ENCODE data around the gene NOS1AP. TPM values are rescaled to one million over a fixed set of nuclear protein-coding genes. Genes with fewer than 3 reads are reported as not detected.

NOS1AP gene
- total and polyA plus RNA-seq, 12 donors: 0.37 to 12.0 (median 3.1) TPM

DNA sequence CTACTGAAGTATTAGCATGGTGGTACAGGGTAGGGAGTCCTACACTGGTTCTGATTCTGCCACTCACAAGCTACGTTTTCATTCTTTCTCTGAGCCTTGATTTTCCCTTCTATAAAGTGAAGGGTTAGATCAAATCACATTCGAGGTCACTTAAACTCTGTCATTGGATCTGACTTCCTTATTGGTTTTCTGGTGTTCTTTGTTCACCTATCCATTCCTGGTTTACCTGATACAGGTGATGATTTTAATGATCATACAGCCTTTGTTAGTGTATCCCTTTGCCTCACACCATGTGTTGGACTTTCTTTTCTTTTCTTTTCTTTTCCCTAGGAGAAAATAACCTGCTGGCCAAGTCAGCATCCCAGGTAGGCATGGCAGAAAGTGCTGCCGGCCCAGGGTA lies 74.8 kb downstream of the NOS1AP start:
- no peaks in the 10 kb centered on the region for H3K4me1 ChIP-seq (replicated peaks in 1 of 2)
- intact Hi-C loops (cut with DNase I): no loop called here
- H3K4me3 ChIP-seq: no peak overlapping the region
- DNase-seq: no peak
- no peaks in the 10 kb centered on the region for H3K9me3 ChIP-seq (replicated peaks in 1 of 3)
- 55 to 62% (median 57%) methylated on average over 3 of the region's 3 CpGs for WGBS, 4 donors
- H3K36me3 ChIP-seq (replicated peaks in 1 of 2): no peaks in the 10 kb centered on the region
- TF ChIP-seq POLR2A (IDR thresholded peaks at IDR 0.05): no peak
- TF ChIP-seq, protein P1, sequence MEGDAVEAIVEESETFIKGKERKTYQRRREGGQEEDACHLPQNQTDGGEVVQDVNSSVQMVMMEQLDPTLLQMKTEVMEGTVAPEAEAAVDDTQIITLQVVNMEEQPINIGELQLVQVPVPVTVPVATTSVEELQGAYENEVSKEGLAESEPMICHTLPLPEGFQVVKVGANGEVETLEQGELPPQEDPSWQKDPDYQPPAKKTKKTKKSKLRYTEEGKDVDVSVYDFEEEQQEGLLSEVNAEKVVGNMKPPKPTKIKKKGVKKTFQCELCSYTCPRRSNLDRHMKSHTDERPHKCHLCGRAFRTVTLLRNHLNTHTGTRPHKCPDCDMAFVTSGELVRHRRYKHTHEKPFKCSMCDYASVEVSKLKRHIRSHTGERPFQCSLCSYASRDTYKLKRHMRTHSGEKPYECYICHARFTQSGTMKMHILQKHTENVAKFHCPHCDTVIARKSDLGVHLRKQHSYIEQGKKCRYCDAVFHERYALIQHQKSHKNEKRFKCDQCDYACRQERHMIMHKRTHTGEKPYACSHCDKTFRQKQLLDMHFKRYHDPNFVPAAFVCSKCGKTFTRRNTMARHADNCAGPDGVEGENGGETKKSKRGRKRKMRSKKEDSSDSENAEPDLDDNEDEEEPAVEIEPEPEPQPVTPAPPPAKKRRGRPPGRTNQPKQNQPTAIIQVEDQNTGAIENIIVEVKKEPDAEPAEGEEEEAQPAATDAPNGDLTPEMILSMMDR (IDR thresholded peaks at IDR 0.05): no peak
- no peak overlapping the region for H3K27ac ChIP-seq
- H3K27me3 ChIP-seq: no peaks in the 10 kb centered on the region

DNA sequence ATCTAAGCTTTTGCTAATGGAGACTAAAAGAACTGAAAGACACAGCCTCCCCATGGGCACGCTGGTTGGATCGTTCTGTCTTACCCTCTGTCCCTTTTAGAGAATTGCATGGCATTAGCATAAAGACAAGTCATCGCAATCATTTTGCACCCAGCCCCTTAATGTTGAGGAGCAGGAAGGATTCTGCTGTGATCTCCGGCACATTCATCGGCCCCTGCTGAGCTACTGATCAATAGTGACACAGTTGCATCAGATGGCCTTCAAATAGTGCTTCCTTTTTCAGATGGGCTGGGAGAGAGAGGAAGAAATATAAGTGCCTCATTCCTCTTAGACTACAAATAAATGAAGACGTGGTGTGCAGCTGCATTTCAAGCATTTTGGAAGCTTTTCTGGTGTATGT lies 75.4 kb downstream of the NOS1AP start:
- 64 to 73% (median 69%) methylated on average over 6 of the region's 6 CpGs for WGBS, 4 donors
- Histone ChIP-seq H3K27ac (no peak overlapping the region), H3K36me3 (replicated peaks in 1 of 2) (no peaks in the 10 kb centered on the region), H3K27me3 (no peaks in the 10 kb centered on the region), H3K9me3 (replicated peaks in 1 of 3) (no peaks in the 10 kb centered on the region), H3K4me3 (no peak overlapping the region), H3K4me1 (replicated peaks in 1 of 2) (no peaks in the 10 kb centered on the region)
- no peak for DNase-seq
- intact Hi-C loops (cut with DNase I): no loop called here
- TF ChIP-seq, protein P1 (IDR thresholded peaks at IDR 0.05): no peak
- TF ChIP-seq POLR2A (IDR thresholded peaks at IDR 0.05): no peak

DNA sequence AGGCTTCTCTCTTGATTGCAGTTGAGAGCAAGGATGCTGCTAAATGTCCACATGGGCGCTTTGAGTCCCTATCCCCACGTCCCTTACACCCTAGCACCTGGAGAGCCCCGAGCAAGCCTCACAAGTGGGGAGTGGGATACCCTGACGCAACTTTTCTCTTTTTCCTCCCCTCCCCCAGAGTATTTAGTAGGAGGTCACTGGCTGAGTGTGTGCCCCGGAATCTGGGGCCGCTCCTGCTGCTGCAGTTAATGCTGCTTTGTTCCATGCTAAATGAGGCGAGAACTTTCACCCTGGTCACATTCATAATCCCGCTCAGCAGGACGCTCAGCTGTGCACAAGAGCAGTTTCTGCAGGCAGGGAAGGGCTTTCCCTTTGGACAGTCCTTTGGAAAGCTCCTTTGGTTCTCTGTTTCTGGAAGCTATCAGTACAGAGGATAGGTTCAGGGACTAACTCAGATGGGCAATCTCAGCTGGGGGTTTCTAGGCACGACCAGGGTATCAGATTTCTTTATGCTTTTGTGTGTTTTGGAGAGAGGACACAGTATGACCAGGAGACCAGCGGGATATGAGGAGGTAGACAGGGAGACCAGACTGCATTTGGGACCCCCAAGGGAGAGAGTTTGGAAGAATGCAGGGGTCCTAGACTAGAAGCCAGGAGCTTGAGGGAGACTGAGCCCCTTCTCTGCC lies 75.9 kb downstream of the NOS1AP start:
- WGBS, 4 donors: 69 to 76% (median 74%) methylated on average over 11 of the region's 11 CpGs
- Histone ChIP-seq H3K27ac (peak overlapping the region in 1 of 5 donors; percentile 6), H3K4me3 (no peak overlapping the region), H3K4me1 (replicated peaks in 1 of 2) (no peaks in the 10 kb centered on the region), H3K27me3 (no peaks in the 10 kb centered on the region), H3K36me3 (replicated peaks in 1 of 2) (no peaks in the 10 kb centered on the region), H3K9me3 (replicated peaks in 1 of 3) (no peaks in the 10 kb centered on the region)
- intact Hi-C loops (cut with DNase I): no loop called here
- TF ChIP-seq POLR2A (IDR thresholded peaks at IDR 0.05): no peak
- TF ChIP-seq, protein P1 (IDR thresholded peaks at IDR 0.05): no peak
- no peak for DNase-seq

DNA sequence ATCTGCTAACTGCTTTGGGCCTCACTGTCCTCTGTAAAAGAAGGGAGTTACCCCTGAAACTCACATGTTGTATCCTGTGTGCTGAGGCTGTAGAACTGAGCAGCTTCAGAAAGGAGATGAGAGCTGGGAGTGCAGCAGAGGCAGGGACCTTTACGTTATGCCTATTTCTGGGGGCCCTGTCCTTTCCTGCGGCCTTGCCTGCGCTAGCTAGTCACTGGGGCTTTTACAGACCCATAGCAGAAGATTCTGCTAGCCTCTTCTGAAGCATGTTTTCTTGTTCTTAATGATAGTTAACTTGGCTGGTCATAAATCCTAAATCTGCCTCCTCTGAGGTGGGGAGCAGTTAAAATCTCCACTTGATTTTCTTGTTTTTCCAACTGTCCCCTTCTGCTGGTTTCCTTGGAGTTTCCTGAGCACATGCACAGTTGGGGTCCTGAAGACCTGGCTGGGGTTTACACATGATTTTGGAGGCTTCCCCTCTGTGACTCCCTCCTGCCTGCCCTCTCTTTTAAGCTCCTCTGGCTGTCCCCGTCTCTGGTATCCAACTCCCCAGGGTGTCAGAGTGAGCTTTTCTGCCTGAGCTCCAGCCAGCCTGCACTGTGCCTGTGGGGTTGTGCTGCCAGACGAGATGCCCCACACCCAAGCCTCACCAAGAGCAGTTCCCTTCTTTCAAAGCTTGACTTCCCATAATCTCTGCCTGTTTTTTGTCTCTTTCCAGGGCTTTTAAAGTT lies 76.6 kb downstream of the NOS1AP start:
- 77 to 86% (median 78%) methylated on average over 4 to 5 of the region's 5 CpGs for WGBS, 4 donors
- no peaks in the 10 kb centered on the region for H3K9me3 ChIP-seq (replicated peaks in 1 of 3)
- H3K4me1 ChIP-seq (replicated peaks in 1 of 2): no peaks in the 10 kb centered on the region
- TF ChIP-seq, protein P1 (IDR thresholded peaks at IDR 0.05): no peak
- TF ChIP-seq POLR2A (IDR thresholded peaks at IDR 0.05): no peak
- H3K27me3 ChIP-seq: no peaks in the 10 kb centered on the region
- H3K36me3 ChIP-seq (replicated peaks in 1 of 2): no peaks in the 10 kb centered on the region
- DNase-seq: no peak
- peak overlapping the region in 1 of 5 donors; percentile 6 for H3K27ac ChIP-seq
- no peak overlapping the region for H3K4me3 ChIP-seq
- intact Hi-C loops (cut with DNase I): no loop called here
